ENCODE data around the gene RNU4-1.
"Not testable (repeated sequence)": the region's sequence is repeated elsewhere in the genome, so short reads cannot be mapped to it uniquely, and the experiment has no call there.

The RNU4-1 gene

GRCh38 chr12:120292661-120293531 is at the start of gene RNU4-1:
Gene RNU4-1 (minus strand): TSS chr12:120293237.
- peak; percentile 61 for DNase-seq

GRCh38 chr12:120342175-120343038 is 49.4 kb upstream of the RNU4-1 start:
- no peak for DNase-seq

DNA sequence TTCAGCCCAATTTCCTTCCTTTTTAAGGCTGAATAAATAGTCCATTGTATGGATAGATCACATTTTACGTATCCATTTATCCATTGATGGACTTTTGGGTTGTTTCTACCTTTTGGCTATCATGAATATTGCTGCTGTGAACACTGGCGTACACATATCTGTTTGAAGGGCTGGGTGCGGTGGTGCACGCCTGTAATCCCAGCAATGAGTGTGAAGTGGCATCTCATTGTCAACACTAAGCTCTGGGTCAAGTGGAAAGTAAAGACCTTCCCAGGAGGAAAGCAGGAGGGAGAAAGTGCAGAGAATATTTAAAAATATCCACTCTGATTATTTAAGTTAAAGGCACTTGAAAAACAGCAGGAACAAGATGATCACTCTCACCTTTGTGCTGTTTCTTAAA is 46.2 kb upstream of the RNU4-1 start:
- DNase-seq: no peak

DNA sequence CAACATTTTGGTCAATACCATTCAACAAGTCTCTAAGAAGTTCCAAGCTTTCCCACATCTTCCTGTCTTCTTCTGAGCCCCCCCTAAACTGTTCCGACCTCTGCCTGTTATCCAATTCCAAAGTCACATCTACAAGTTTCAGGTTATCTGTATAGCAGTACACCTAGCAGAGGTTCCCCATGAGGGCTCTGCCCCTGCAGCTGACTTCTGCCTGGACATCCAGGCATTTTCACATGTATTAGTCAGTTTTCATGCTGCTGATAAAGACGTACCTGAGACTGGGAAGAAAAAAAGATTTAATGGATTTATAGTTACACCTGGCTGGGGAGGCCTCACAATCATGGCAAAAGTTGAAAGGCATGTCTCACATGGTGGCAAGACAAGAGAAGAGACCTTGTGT is 44.7 kb upstream of the RNU4-1 start:
- DNase-seq: no peak

DNA sequence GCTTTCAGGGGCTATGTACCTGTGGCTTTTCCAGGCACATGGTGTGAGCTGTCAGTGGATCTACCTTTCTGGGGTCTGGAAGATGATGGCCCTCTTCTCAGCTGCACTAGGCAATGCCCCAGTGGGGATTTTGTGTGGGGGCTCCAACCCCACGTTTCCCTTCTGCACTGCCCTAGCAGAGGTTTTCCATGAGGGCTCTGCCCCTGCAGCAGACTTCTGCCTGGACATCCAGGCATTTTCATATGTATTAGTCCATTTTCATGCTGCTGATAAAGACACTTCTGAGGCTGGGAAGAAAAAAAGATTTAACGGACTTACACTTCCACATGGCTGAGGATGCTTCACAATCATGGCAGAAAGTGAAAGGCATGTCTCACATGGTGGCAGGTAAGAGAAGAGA is 43.4 kb upstream of the RNU4-1 start:
- DNase-seq: not testable (repeated sequence)

DNA sequence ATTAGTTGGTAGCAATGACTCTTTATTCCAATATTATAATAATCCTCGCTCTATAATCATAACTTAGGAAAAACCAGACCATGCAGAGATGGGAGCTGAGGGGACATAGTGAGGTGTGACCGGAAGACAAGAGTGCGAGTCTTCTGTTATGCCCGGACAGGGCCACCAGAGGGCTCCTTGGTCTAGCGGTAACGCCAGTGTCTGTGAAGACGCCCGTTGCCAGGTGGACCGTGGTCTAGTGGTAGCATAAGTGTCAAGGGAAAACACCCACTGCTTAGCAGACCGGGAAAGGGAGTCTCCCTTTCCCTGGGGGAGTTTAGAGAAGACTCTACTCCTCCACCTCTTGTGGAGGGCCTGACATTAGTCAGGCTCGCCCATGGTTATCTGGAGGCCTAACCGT is 42.4 kb upstream of the RNU4-1 start:
- DNase-seq: not testable (repeated sequence)

DNA sequence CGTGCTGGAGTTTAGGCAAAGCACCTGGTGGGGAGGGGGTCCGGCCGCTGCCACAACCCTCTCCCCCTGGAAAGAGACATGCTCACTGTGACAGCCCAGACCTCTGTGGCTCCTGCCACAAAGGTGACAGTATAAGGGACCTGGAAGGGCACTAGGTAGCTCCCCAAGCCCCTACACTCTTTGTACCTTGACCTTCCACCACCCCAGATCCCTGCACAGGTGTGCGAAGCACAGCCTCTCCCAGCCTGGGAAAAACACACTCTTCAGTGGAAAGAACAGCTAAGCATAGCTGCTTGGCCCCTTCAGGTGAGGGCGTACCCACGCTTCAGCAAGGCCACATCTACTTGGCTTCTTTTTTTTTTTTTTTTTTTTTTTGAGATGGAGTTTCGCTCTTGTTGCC is 39.5 kb upstream of the RNU4-1 start:
- no peak for DNase-seq

- no peak for DNase-seq
Observed at GRCh38 chr12:120332041-120332440, 39.0 kb upstream of the RNU4-1 start.

GRCh38 chr12:120331390-120331789 is 38.4 kb upstream of the RNU4-1 start:
- no peak for DNase-seq

DNA sequence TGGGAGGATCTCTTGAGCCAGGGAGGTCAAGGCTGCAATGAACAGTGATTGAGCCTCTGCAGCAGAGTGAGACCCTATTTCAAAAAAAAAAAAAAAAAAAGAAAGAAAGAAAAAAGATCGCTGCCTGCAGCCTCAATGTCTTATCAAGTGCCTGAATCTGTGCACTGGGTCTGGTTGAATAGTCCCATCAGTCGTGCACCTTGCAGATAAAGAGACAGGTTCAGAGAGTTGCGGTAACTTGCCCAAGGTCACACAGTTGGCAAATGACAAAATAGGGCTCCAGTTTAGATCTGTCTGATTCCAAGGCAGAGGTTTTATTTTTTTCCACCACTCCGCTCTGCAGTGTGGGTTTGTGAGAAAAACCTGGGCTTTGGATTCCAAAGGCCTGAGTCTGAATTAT is 35.2 kb upstream of the RNU4-1 start:
- no peak for DNase-seq

DNA sequence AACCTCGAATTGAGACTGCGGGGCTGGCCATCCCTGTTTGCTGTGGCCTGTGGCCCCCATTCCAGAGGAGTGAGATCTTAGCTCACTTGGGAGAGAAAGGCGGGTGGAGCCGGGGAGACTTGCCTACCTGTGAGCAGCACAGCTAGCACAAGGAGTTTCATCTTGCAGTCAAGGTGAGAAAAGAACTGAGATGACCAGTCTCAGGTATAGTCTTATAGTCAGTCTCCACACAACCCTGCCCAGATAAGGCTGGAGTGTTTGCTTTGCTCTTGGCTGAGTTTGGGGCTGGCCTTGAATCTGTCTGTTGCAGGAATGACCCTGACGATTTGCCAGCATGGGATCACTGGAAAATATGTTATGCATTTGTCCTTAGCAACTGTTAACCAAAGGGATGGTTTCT is 34.6 kb upstream of the RNU4-1 start, which contains the start of gene PLA2G1B:
PLA2G1B (minus strand) TSS at position 187 of the 400 bp plus-strand sequence; CDS start at position 161, 26 bp downstream.
- DNase-seq: no peak

DNA sequence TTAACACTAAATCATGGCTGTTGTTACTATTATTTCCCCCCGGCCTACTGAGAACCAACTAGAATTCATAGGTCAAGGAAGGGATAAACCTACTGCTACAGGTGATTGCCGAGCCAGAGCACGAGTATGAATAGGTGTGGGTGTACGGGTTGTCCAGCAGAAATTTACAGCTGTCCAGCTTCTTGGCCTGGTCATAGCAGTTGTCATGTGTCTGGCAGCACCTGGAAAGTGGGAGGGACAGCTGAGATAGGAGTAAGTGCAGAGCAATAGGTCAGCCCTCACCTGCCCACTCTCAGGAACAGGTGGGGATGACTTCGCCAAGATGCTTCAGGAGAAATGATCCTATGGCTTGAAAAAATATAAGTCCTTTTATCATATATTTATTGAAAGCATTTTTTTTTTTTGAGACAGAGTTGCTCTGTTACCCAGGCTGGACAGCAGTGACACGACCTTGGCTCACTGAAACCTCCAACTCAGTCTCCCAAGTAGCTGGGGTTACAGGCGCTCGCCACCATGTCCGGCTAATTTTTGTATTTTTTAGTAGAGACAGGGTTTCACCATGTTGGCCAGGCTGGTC is 31.9 kb upstream of the RNU4-1 start:
- DNase-seq: no peak

DNA sequence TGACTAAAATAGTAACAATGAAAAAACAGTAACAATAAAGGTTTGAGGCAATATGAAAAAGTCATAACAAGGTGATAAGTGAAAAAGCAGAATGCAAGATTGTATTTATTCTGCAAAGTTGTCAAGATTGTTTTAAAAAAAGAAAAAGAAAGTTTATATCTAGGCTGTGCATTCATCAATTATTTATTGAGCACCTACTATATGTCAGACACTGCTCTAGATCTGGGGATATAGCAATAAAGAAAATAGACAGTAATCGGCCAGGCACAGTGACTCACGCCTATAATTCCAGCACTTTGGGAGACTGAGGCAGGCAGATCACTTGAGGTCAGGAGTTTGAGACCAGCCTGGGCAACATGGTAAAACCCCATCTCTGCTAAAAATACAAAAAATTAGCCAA is 30.7 kb upstream of the RNU4-1 start:
- DNase-seq: no peak

DNA sequence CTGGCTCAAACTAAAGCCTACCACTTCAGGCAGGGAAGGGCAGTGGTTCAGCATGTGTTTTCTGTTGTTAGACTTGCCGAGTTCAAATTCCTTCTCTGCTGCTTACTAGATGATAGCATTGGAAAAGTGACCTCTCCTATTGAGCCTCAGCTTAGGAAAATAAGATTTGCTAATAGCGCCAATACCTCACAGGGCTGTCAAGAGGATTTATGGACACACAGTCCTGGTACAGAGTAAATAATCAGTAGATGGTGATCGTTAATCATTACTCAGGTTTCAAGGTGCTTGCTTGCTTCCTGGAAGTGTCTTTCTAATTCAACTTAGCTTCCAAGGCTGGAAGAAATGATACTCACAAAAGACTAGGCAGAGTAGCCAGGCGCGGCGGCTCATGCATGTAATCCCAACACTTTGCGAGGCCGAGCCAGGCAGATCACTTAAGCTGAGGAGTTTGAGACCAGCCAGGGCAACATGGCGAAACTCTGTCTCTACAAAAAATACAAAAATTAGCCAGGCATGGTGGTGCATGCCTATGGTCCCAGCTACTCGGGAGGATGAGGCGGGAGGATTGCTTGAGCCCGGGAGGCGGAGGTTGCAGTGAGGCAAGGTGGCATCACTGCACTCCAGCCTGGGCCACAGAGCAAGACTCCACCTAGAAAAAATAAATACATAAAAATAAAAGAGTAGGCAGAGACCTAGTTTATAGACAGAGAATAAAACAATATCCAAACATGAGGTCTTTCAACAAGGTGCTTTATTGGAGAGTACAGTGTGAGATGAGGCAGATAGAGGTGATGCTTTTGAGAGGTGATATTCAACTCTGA is 28.6 kb upstream of the RNU4-1 start:
- DNase-seq: no peak

DNA sequence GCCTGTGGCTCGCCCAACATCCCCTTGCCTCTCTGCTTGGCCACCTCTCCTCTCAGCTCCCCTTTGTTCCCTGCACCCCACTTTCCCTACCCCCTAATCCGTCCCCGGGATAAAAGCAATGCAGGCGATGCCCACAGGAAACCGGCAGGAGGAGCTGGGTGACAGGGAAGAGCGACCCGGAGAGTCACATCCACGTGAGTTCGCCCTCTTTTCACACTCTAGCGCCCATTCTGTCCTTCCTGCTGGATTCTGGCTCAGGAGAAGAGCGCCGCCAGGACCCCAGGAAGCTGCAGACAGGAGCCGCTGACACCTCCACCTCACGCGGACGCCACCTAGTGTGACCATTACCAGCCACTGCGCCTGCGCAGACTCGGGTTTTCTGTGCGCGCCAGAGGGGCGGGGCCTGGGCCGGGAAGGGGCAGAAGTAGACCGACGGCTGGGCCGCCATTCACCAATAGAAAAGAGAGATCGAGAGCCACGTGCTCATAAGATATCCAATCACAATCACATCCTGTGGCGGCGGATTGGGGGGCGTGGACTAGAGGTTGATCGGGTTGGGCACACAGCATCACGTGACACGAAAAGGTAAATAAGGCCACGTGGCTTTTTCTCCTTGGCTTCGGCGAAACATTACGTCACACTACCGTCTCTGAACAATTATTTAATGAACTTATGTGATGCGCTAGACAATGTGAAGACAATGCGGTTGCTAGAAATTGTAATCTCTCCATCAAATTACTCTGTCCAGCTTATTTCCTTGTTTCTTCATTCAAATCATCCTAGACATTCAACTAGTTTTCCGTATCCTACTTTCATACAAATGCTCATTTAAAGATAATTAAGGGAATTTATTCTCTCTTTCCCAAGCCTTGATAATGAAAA is 24.4 kb upstream of the RNU4-1 start:
- DNase-seq: peak; percentile 98

DNA sequence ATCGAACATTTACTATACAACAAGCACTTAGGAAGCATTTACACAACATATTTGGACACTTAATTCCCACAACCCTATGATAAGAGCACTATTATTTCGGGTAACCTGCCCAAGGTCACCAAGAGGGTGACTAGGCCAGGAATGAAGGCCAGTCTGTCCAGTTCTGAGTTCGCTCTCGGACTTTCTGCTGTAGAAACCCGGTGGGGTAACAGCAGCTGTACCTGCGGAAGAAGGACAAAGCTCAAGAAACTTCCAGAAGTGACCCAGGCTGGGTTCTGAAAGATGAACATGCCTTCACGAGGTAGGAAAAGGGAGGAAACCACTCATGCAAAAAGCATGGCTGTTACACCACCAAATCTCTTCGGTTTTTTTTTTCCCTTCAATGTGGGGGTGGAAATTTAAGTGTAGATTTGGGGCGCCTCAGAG is 23.8 kb upstream of the RNU4-1 start:
- no peak for DNase-seq

- DNase-seq: no peak
Observed at GRCh38 chr12:120314220-120314619, 21.2 kb upstream of the RNU4-1 start.

DNA sequence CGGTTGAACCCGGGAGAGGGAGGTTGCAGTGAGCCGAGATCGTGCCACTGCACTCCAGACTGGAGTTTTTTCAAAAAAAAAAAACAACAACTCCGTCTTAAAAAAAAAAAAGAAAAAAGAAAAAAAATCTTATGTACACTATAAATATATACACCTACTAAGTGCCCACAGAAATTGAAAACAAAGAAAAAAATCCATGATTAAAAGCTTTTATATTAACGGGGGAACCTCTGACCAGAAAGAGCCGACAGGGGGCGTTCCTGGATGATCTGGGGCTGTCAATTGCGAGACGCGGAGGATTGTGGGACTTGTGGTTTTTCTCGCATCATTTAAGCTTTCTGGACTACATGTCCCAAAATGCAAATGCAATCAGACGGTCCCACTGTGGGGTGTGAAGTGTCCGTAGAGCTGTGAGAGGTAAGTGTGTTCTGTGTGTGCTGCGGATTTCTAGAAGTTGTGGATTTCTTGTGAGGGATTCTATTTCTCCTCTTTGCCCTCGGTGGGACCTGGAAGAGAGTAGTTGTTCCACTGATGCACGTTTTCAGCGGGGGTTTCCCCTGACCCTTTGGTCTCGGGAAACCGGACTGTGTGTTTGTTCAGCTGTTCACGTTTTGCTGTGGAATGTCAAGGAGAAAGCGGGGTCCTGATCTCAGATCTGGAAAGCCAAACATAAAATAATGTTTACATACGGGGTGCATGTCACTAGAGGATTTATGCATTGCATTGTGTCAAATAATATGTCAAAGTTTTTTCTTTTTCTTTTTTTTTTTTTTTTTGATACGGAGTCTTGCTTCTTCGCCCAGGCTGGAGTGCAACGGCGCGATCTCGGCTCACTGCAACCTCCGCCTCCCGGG is 9.2 kb upstream of the RNU4-1 start, which contains the start of gene SIRT4:
SIRT4 (plus strand) TSS at position 360 of the 854 bp plus-strand sequence. CDS start 1,241 bp downstream, outside the sequence.
- DNase-seq: peak; percentile 64

- no peak for DNase-seq
Observed at GRCh38 chr12:120292411-120292660, 701 bp downstream of the RNU4-1 start.

DNA sequence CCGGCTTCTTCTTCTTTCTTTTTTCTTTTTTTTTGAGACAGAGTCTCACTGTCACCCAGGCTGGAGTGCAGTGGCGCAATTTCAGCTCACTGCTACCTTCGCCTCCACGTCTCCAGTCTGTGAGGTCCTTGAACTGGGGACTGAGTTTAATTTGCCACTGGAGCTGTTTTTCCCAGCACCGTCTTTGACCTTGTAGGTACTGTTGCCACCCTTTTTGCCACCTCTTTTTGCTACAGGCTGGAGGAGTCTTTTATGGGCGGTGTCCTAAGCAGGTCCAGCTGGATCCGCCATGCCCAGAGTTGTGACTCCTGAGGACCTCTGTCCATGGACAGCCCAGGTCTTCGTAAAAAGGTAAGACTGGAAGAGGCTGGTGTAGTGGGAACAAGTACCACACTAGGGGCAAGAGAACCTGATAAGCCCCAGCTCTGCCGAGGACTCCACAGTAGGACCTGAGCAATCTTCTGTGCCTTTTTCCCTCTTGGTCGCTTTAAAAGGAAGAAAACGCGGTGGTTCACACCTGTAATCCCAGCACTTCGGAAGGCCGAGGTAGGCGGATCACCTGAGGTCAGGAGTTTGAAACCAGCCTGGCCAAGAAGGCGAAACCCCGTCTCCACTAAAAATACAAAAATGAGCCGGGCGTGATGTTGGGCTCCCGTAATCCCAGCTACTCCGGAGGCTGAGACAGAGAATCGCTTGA is 2.3 kb downstream of the RNU4-1 start:
- peak; percentile 37 for DNase-seq

Data from NK-92 treated with Interleukin-12 subunit alpha and Interleukin-12 subunit beta, amount 100 ng/mL, for 24 hours (cell line).